HG02973 (cell line): ENCODE measurements around the gene DERL3.

Source experiments
- ATAC-seq: cut with Tn5 transposase; IDR thresholded peaks from one replicate; pipeline ENCODE4 v1.9.1; 2021; ENCODE audit warnings: moderate library complexity; ENCODE audit not compliant: unreplicated experiment

The DERL3 gene

DNA sequence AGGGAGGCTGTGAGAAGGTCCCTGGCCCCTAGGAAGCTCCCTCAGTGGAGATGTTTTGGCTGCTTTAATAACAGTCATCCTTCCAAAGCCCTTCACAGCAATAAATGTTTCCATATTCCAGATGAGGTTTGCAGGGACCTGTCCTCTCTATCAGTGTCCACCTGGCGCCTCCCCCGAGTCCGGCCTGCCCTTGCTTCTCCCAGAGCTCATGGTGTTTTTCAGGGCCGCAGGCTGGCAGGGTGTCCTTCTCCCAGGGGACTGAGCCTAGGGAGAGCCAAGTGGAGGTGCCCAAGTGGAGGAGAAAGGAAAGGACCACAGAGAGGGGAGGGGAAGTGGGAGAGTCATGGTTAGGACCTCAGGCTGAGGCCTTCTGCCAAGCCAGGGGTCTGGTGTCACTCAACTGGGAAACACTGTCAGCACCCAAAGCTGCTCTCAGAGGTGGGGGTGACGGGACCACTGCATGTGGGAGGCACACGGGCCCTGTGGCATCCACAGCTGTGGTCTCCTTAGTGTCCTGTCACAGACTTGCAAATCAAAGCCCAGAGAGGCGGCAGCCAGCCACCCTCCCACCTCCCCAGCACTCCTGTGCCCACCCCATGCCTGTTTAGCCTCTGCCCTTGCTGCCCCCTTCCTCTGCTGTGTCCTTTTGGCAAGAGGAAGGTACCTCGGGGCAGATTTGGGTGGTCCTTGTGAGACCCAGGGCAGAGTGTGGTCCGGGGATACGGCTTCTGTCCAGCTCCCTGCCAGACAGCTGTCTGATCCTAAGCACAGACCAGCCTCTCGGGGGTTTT is 6.4 kb downstream of the DERL3 start:
- ATAC-seq, result no peak

DNA sequence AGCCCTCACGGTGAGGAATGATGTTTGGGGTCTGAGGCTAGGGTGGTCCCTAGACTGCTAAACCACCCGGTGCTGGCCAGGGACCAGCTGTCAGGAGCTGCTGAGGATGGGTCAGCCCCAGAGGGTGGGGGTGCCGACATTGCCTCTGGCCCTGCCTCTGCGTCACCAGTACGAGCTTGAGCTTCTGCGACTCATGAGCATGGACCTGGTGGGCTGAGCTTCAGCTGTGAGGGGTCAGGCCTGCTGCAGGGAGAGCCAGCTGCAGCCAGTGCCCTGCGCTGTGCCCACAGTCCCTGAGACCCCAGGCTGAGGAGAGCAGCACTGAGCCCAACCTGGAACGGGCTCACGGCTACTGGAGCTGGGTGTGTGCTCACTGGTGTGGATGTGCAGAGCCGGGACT is 7.0 kb downstream of the DERL3 start:
- no peak for ATAC-seq

DNA sequence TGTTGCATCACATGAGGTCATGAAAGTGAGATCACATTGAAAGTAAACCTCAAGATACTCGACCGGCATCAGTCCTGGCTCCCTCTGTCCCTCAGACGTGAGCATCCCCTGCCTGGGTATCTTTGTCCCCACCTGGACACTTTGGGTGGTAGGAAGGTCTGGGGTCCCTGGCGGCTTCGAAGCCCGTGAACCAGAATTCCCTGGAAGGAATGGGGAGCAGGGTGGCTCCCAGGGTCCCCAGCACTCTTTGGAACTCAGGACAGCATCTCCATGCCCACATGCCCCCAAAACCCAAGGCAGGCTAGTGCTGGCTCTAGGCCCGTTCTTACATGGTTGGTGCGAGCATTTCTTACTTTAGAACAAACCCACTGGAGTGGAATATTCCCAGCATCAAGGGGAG is 7.5 kb downstream of the DERL3 start:
- ATAC-seq, result no peak

DNA sequence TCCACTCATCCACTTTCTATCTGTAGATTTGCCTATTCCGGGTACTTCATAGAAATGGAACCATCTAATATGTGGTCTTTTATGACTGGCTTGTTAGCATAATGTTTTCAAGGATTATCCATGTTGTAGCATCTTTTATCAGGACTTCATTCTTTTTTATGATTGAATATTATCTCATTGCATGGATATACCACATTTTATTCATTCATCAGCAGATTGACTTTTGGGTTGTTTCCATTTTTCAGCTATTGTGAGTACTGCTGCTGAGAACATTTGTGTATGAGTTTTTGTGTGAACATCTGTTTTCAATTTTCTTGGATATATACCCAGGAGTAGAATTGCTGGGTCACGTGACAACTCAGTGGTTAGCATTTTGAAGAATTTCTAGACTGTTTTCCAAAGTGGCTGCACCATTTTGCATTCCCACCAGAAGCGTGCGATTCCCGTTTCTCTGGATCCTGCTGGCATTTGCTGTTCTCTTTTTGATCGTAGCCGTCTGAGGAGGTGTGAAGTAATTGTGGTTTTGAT is 8.9 kb downstream of the DERL3 start:
- ATAC-seq, result no peak

DNA sequence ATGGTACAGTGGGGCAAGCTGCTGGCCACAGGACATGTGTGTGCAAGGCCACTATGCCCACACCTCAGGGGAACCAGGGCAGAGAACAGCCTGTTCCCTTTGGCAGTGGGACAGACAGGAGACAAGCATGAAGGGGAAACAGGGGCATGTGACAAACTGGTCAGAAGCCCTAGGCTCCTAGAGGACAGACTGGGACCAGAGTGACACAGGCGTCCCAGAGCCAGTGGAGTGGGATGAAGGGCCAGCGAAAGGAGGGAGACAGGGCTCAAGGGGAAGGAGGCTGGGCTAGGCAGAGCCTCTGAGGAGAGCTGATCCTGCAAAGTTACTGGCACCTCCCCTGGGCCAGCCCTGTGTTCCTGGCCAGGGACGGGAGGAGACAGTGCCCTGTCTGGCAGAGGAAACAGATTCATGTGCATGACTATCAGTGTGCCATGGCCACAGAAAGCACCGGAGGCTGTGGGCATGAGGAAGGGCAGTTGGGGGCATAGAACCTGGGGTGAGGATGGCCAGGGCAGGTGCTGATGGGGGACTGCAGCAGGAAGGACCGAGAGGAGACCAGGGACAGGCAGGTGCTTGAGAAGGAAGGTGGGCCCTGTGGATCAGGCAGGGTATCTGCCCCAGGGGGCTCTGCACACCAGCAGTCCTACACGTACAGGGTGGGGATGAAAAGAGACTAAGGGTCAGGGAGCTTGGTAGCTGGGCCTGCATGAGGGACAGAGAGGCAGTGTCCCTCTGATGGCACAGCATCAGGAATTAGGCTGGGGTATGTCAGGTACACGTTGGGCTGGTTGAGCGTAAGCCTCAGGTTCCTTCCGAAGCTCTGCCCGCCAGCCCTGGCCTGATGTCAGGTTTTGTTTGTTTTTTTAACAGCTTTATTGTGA is 9.8 kb downstream of the DERL3 start:
- no peak for ATAC-seq

DNA sequence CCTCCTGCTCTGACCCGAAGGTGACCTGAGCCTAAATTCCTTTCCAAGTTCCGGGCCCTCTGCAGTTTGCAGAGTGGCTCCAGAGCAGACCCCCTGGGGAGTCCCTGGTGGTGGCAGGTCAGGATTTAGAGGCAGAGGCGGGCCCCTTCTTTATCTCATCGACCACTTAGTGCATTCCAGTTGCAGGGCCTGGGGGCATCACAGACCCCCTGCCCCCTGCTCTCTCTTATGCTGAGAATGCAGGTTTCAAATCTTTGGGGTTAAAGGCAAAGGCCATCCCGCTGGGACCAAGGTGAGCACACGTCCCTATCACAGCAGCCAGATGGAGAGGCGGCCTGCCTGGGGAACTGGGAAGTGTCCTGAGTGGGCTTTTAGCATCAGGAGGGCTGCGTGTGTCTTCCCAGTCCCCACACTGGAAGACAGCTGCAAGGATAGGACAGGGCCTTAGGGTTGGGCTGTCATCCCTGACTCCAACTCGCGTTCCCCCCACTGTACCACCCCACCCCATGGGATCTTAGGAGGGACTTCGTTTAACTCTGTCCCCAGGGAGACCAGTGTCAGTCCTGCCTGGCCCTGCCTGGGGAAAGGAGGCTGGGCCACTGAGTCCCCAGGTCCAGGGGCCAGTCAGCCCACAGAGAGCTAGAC is 11.3 kb downstream of the DERL3 start:
- ATAC-seq, result no peak

DNA sequence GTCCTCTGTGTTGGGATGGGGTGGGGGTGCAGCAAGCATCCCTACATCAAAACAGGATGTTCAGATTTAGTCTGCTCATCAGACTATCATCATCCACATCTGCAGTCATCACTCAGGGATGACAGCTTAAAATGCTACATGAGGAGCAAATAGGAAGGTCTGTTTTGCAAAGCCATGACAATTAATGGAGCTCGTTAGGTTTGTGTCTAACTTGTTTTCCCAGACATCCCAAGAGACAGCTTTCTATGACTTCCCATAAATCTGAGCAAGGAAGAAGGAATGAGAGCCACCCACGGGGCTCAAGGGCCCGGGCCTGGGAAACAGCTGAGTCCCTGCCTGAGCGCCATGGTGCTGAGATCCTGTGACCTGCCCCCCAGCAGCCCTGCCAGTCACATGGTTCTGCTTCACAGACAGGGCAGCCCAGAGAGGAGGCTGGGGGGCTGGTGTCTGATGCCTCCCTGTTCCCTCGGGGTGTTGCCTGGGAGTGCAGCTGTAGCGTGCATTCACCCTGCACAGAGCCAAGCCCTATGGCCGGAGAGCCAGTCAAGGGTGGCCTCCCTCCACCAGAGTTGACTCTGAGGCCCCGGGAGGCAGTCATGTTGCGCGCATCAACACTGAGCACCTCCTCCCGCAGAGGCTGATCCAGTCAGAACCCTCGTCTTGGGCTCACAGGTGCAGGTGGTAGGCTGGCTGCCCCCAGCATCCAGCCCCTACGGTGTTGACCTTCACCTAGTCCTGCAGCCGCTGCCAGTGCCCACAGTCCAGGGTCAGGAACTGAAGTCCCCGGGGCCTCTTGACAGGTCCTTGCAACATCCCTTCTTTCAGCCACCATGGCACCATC is 12.1 kb downstream of the DERL3 start:
- no peak for ATAC-seq

DNA sequence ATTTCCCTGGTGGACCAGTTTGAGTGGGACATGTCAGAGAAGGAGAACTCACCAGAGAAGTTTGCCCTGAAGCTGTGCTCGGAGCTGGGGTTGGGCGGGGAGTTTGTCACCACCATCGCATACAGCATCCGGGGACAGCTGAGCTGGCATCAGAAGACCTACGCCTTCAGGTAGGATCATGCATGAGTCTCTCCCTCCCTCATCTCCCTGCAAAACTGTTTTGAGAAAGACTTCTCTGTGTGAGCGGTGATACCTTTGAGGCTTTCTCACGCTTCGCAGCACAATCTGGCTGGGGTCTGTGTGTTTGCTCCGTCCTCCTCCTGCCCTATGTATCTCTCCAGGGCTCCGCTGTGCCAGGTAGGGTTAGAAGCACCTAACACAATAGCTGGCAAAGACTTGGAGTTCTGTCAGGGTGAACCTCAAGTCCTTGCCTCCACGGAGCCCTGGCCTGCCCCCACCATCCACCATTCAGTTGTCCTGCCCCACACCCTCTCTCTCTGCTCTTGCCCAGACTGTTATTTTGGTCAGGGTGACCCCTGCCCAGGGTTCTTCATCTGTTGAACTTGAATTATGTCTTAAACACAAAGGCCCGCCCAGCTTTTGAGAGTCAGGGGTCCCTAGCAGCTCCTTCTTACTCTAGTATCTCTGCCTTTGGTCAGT is 13.4 kb downstream of the DERL3 start:
- no peak for ATAC-seq

DNA sequence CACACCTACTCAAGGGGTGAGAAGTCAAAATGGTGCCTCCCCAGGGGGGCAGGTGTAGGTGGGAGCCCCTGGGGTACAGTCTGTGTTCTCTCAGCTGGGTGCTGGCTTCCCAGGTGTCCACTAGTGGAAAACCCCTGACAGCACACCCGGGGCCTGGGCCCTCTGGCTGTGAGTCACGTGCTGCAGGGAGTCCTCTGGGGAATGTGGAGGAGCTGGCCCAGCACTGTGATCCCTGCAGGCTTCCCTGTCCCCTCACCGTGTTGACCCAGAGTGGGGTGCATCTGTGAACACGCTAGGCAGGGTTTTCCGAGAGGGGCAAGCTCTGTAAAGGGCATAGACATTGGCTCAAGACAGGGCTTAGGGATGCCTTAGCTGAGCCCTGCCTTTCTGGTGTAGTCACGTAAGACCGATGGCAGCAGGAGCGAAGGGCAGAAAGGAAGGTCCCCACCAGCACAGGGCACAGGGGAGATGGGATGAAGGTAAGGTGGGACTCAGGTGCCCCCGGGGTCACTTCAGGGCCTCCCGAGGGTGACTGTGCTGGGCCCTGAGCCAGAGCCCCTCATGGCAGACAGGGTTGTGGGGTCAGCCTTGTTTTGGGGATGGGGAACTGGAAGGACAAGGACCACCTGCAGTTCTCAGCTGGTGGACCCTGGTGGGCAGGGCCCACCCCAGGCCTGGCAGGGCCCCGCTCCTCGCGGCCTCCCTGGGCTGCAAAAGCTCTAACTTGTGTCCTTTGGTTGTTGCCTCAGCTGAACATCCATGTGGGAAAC is 14.1 kb downstream of the DERL3 start:
- ATAC-seq, result no peak

DNA sequence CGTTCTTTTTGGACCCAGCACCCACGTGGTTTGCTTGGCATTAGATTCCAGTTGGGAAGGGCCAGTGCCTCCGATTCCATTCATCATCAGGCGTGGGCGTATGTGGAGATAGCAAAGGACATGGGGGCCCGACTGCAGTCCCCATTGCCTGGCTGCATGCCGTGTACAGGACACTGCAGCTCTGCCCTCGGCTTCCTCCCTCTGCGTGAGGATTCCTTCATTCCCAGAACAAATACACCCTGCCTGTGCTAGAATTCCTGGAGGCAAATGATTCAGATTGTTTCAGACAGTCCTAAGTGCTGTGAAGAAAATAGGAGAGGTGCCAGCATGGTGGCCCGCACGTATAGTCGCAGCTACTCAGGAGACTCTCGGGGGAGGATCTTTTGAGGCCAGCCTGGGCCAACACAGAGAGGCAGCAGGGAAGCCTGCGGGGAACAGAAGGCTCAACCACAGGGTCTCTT is 15.4 kb downstream of the DERL3 start:
- ATAC-seq, result no peak

DNA sequence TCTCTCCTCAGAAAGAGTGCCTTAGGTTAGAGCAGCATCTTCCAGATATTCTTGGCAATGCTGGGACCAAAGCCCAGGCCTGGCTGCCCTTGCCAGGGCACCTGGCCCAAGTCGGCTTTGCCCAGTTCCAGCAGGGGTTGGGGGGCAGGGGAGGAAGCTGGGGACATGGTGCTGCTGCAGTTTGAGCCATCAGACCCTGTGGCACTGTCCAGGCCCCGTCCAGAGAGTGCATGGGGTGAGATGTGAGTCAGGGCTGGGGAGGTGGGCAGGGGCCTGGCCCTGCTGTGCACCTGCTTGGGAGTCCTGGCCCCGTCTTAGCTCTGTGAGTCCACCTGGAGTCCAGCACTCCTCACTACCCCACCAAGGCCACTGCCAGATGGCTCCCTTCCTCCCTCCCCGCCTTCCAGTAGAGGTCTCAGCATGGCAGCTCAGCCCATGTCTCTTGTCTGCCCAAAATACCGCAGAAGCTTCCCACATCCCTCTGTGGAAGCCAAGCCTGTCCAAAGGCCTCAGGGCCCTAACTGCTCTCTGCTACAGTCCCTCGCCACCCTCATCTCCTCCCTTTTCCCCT is 16.6 kb downstream of the DERL3 start:
- no peak for ATAC-seq

DNA sequence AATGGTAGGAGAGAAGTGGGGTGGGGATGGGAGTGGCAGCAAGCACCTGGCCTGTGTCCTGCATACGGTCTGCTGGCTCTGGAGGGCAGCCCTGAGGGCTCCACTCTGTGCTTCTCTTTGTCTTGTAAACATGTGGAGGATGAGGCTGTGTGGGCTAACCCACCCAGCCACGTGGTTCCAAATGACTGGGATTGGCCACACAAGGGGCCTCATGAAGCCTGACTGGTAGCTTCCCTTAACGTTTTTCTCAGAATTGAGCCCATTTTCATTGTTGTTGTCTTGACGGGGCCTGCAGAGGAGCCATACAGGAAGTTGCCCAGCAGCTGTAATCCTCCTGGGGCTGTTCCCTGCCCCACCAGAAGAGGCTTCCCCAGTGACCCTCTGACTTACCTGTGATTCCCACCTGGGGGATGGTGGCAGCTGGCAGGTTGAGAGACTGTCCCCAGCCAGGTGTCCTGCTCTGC is 18.0 kb downstream of the DERL3 start:
- ATAC-seq, result no peak

DNA sequence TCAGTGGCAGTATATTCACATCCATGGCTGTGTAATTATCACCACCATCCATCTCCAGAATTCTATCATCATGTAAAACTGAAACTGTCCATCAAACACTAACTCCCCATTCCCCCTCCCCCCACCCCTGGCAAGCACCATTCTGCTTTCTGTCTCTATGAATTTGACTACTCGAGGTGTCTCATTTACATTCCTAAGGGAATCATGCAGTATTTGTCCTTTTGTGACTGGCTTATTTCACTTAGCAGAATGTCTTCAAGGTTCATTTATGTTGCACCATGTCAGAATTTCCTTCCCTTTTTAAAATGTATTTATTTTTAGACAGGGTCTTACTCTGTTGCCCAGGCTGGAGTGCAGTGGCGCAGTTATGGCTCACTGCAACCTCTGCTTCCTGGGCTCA is 20.3 kb downstream of the DERL3 start:
- no peak for ATAC-seq

DNA sequence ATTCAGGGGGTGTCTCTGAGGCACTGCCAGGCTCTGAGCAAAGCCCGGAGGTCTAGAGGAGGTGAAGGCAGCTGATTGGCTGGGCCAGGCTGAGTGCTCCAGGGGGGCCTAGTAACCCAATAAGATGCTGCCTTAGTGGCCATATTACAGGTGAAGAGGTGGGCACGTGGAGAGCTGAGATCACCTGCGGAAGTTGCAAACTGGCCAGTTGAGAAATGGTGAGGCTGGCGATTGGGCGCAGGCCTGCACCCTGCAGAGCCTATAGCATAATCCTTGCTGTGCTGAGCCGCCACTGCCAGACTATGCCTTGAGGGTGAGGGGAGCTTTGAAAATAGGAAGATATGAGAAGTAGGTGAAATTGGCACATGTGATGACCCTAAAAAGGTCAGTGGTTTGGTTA is 21.7 kb downstream of the DERL3 start:
- ATAC-seq, result no peak

DNA sequence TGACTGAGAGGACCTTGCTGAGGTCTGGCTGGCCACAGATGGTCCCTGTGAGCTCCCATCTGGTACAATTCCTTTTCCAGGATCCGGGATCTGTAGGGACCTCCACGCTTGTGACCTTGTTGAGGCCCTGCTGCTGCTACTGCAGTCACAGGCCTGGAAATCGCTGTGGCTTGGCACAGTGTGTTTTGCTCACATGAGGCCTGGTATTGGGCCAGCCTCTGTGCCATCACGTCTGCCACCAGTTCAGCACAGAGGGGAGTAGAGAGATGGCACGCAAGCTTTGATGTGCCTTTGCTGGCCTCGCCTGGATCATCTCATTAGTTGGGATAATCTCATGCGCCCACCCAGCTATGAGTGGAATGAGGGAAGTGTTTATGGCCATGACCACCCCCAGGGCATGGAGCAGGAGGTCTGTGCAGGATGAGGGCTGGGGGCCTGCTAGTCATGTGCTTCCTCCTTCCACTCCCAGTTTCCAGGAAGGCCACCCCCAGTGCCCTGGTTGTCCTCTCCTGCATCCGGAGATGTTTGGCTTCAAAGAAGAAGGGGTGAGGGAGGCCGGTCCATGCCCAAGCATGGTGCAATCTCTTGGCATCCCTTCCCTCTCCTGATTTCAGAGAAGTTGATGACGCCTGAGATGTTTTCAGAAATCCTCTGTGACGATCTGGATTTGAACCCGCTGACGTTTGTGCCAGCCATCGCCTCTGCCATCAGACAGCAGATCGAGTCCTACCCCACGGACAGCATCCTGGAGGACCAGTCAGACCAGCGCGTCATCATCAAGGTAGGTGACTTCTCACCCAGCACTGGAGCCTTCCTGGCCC is 22.4 kb downstream of the DERL3 start:
- ATAC-seq, result no peak

DNA sequence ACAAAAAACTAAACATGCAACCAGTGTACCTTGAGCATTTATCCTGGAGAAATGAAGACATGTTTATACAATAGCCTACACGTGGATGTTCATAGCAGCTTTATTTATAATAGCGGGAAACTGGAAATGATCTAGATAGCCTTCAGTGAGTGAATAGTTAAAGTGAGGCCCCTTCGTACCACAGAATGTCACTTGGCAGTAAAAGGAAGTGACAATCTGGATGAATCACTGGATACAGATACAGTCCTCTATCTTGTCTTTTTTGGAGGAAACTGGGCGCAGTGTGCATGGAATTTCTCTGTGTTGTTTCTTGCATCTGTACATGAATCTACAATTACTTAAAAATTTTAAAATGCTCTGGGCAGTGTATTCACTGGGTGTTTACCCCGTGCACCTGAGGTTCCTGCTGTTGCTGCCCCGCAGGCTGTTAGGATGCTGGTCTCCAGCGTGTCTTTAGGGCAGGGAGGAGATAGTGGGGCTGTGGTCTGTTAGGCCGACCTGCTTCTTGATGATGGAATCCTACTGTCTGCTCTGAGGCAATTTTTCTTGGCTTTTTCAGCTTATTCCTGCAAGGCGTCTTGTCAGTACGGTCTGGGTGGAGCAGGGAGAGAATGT is 23.2 kb downstream of the DERL3 start:
- no peak for ATAC-seq

DNA sequence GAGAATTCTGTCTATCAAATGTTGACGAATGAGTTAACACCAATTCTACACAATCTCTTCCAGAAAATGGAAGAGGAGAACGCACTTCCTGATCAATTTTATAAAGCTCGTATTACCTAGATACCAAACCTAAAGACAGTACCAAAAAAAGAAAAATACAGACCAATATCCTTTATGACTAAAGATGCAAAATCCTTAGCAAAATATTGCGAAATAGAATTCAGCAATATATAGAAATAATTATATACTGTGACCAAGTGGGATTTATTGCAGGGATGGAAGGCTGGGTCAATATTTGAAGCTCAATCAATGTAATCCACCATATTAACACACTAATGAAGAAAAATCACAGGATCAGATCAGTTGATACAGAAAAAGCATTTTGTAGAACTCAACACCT is 26.4 kb downstream of the DERL3 start:
- ATAC-seq, result no peak

DNA sequence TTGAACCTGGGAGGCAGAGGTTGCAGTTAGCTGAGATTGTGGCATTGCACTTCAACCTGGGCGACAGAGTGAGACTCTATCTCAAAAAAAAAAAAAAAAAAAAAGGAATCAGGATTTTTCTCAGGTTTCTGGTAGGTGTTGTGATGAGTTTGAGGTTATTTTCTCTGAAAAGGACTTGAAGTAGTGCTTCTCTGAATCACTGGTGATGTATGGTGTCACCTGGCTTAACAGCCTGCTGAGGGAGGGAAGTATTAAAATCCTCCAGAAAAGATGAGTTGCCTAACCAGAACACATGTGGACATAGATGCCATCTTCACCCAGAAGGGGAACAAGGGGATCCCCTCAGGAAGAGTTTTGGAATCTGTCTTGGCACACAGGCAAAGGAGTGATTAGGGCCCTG is 32.0 kb downstream of the DERL3 start:
- ATAC-seq, result no peak
